ENCODE data around the gene TMC2. TPM values are rescaled to one million over a fixed set of nuclear protein-coding genes. Genes with fewer than 3 reads are reported as not detected.

TMC2 gene
- total and polyA plus RNA-seq, 7 donors = 0.03 to 0.25 (median 0.12) TPM; not detected in 2

- Histone ChIP-seq H3K4me3 (no peak overlapping the region), H3K4me1 (no peaks in the 10 kb centered on the region), H3K9me3 (no peaks in the 10 kb centered on the region), H3K27me3 (ENCODE audit: insufficient read depth in 3 of 3, low read length in 2 of 3) (peaks cover 1 to 46% (median 18%) of the 10 kb centered on the region in 3 donors), H3K27ac (no peak overlapping the region), H3K36me3 (ENCODE audit: insufficient read depth in 1 of 2, low read depth in 1 of 2) (no peaks in the 10 kb centered on the region)
- DNase-seq = no peak
- no peak for ATAC-seq
- intact Hi-C loops (cut with DNase I) = no loop called here
- TF ChIP-seq CTCF (IDR thresholded peaks at IDR 0.05) = no peak
- WGBS, 3 donors = 68 to 71% (median 69%) methylated on average over 8 of the region's 8 CpGs
Measured at GRCh38 chr20:2563116-2563515, 26.7 kb downstream of the TMC2 start.

- ATAC-seq (no peak), DNase-seq (no peak)
- Histone ChIP-seq H3K4me1 (no peaks in the 10 kb centered on the region), H3K27ac (no peak overlapping the region), H3K4me3 (no peak overlapping the region), H3K36me3 (ENCODE audit: insufficient read depth in 1 of 2, low read depth in 1 of 2) (no peaks in the 10 kb centered on the region), H3K9me3 (no peaks in the 10 kb centered on the region), H3K27me3 (ENCODE audit: insufficient read depth in 3 of 3, low read length in 2 of 3) (peaks cover 4 to 33% (median 9%) of the 10 kb centered on the region in 3 donors)
- TF ChIP-seq CTCF (IDR thresholded peaks at IDR 0.05) = no peak
- intact Hi-C loops (cut with DNase I) = no loop called here
- 52 to 60% (median 57%) methylated on average over 4 of the region's 4 CpGs for WGBS, 3 donors
Measured at GRCh38 chr20:2564406-2564805, 28.0 kb downstream of the TMC2 start.

- TF ChIP-seq CTCF (IDR thresholded peaks at IDR 0.05) = no peak
- Histone ChIP-seq H3K36me3 (ENCODE audit: insufficient read depth in 1 of 2, low read depth in 1 of 2) (no peaks in the 10 kb centered on the region), H3K27ac (no peak overlapping the region), H3K27me3 (ENCODE audit: insufficient read depth in 3 of 3, low read length in 2 of 3) (peaks cover 0 to 10% (median 0%) of the 10 kb centered on the region in 3 donors), H3K4me1 (no peaks in the 10 kb centered on the region), H3K4me3 (no peak overlapping the region), H3K9me3 (no peaks in the 10 kb centered on the region)
- WGBS, 3 donors = 26 to 38% (median 33%) methylated on average over 1 of the region's 1 CpG
- ATAC-seq = no peak
- intact Hi-C loops (cut with DNase I) = no loop called here
- no peak for DNase-seq
Measured at GRCh38 chr20:2575682-2576081, 39.3 kb downstream of the TMC2 start.

- no peaks in the 10 kb centered on the region for H3K4me1 ChIP-seq
- TF ChIP-seq CTCF (IDR thresholded peaks at IDR 0.05) = no peak
- H3K4me3 ChIP-seq = no peak overlapping the region
- H3K27me3 ChIP-seq (ENCODE audit: insufficient read depth in 3 of 3, low read length in 2 of 3) = peaks cover 0 to 10% (median 0%) of the 10 kb centered on the region in 3 donors
- no peak for DNase-seq
- intact Hi-C loops (cut with DNase I) = no loop called here
- H3K9me3 ChIP-seq = no peaks in the 10 kb centered on the region
- no peak overlapping the region for H3K27ac ChIP-seq
- 19 to 25% (median 23%) methylated on average over 5 of the region's 5 CpGs for WGBS, 3 donors
- no peaks in the 10 kb centered on the region for H3K36me3 ChIP-seq (ENCODE audit: insufficient read depth in 1 of 2, low read depth in 1 of 2)
- ATAC-seq = no peak
Measured at GRCh38 chr20:2576317-2576727, 39.9 kb downstream of the TMC2 start.

GRCh38 chr20:2578475-2579192, 42.3 kb downstream of the TMC2 start:
- Histone ChIP-seq H3K27ac (no peak overlapping the region), H3K36me3 (ENCODE audit: insufficient read depth in 1 of 2, low read depth in 1 of 2) (no peaks in the 10 kb centered on the region), H3K4me1 (no peaks in the 10 kb centered on the region), H3K4me3 (no peak overlapping the region), H3K9me3 (no peaks in the 10 kb centered on the region), H3K27me3 (ENCODE audit: insufficient read depth in 3 of 3, low read length in 2 of 3) (peaks cover 0 to 14% (median 0%) of the 10 kb centered on the region in 3 donors)
- intact Hi-C loops (cut with DNase I) = no loop called here
- ATAC-seq = no peak
- TF ChIP-seq CTCF (IDR thresholded peaks at IDR 0.05) = no peak
- DNase-seq = no peak
- WGBS, 3 donors = 48 to 56% (median 56%) methylated on average over 10 of the region's 10 CpGs
